DMS153 treated with DMSO at 0.1 percent for 48 hours (cell line): ENCODE data around the gene SRSF2.
A peak's percentile ranks its signal among the peaks of the same experiment; 100 is the strongest.
"Not testable (repeated sequence)": the region's sequence is repeated elsewhere in the genome, so short reads cannot be mapped to it uniquely, and the experiment has no call there.

Experiments
- DNase-seq: peaks from one replicate; lab custom pipeline; 2025; ENCODE audit not compliant: unreplicated experiment; lab: John Stamatoyannopoulos, UW

Gene SRSF2

GRCh38 chr17:76739568-76740115 is 2.5 kb upstream of the SRSF2 start:
- not testable (repeated sequence) for DNase-seq

- no peak for DNase-seq
Measured at GRCh38 chr17:76738468-76738850, 1.3 kb upstream of the SRSF2 start.

- peak; percentile 91 for DNase-seq
Measured at GRCh38 chr17:76737676-76738467, 741 bp upstream of the SRSF2 start, which contains the start of gene MFSD11. Gene MFSD11 (plus strand): TSS chr17:76738119. CDS start chr17:76738353, 234 bp downstream.

- DNase-seq, result no peak
Measured at GRCh38 chr17:76736349-76737081, 616 bp downstream of the SRSF2 start.

GRCh38 chr17:76735586-76736348 is 1.4 kb downstream of the SRSF2 start:
- no peak for DNase-seq

GRCh38 chr17:76735006-76735405 is 2.1 kb downstream of the SRSF2 start:
- DNase-seq, result no peak

- no peak for DNase-seq
Measured at GRCh38 chr17:76734080-76734840, 2.9 kb downstream of the SRSF2 start.

GRCh38 chr17:76733618-76733957 is 3.5 kb downstream of the SRSF2 start:
- DNase-seq, result no peak

GRCh38 chr17:76732734-76733617 is 4.2 kb downstream of the SRSF2 start:
- DNase-seq, result no peak

- DNase-seq, result not testable (repeated sequence)
Measured at GRCh38 chr17:76731800-76732733, 5.1 kb downstream of the SRSF2 start.

- DNase-seq, result no peak
Measured at GRCh38 chr17:76727745-76728456, 9.2 kb downstream of the SRSF2 start.

- no peak for DNase-seq
Measured at GRCh38 chr17:76726776-76727718, 10.1 kb downstream of the SRSF2 start, which contains the start of gene METTL23. Gene METTL23 (plus strand): TSS chr17:76726839. CDS start chr17:76729711, 2,872 bp downstream.

- DNase-seq, result peak; percentile 97
Measured at GRCh38 chr17:76726231-76726775, 10.8 kb downstream of the SRSF2 start, which contains the start of gene JMJD6. Gene JMJD6 (minus strand): TSS chr17:76726606. CDS start chr17:76726475, 131 bp downstream.

GRCh38 chr17:76725580-76726230 is 11.4 kb downstream of the SRSF2 start:
- no peak for DNase-seq

GRCh38 chr17:76723812-76724211 is 13.3 kb downstream of the SRSF2 start:
- DNase-seq, result no peak

- not testable (repeated sequence) for DNase-seq
Measured at GRCh38 chr17:76722977-76723376, 14.2 kb downstream of the SRSF2 start.
